ENCODE data around the gene SSMEM1.
"Not testable (repeated sequence)": the region's sequence is repeated elsewhere in the genome, so short reads cannot be mapped to it uniquely, and the experiment has no call there.

Gene SSMEM1

GRCh38 chr7:130213828-130214227 is 6.2 kb downstream of the SSMEM1 start:
- no peak for DNase-seq (ENCODE audit: low read depth)

- no peak for DNase-seq (ENCODE audit: low read depth)
Observed at GRCh38 chr7:130216025-130216424, 8.4 kb downstream of the SSMEM1 start.

- DNase-seq (ENCODE audit: low read depth), result no peak
Observed at GRCh38 chr7:130216750-130217149, 9.1 kb downstream of the SSMEM1 start.

GRCh38 chr7:130218806-130219620 is 11.4 kb downstream of the SSMEM1 start:
- no peak for DNase-seq (ENCODE audit: low read depth)

- no peak for DNase-seq (ENCODE audit: low read depth)
Observed at GRCh38 chr7:130219871-130220270, 12.2 kb downstream of the SSMEM1 start.

GRCh38 chr7:130221746-130222145 is 14.1 kb downstream of the SSMEM1 start:
- no peak for DNase-seq (ENCODE audit: low read depth)

- no peak for DNase-seq (ENCODE audit: low read depth)
Observed at GRCh38 chr7:130223646-130224045, 16.0 kb downstream of the SSMEM1 start.

- DNase-seq (ENCODE audit: low read depth), result no peak
Observed at GRCh38 chr7:130224210-130224609, 16.6 kb downstream of the SSMEM1 start.

- DNase-seq (ENCODE audit: low read depth), result peak; percentile 44
Observed at GRCh38 chr7:130224923-130225322, 17.3 kb downstream of the SSMEM1 start.

- DNase-seq (ENCODE audit: low read depth), result no peak
Observed at GRCh38 chr7:130226333-130226732, 18.7 kb downstream of the SSMEM1 start.

- DNase-seq (ENCODE audit: low read depth), result no peak
Observed at GRCh38 chr7:130227883-130228575, 20.4 kb downstream of the SSMEM1 start.

GRCh38 chr7:130228840-130229502 is 21.3 kb downstream of the SSMEM1 start:
- DNase-seq (ENCODE audit: low read depth), result no peak

GRCh38 chr7:130229981-130230380 is 22.3 kb downstream of the SSMEM1 start:
- not testable (repeated sequence) for DNase-seq (ENCODE audit: low read depth)

- DNase-seq (ENCODE audit: low read depth), result no peak
Observed at GRCh38 chr7:130231792-130232191, 24.1 kb downstream of the SSMEM1 start.

- no peak for DNase-seq (ENCODE audit: low read depth)
Observed at GRCh38 chr7:130232209-130232608, 24.5 kb downstream of the SSMEM1 start.

- DNase-seq (ENCODE audit: low read depth), result no peak
Observed at GRCh38 chr7:130234078-130234477, 26.4 kb downstream of the SSMEM1 start.

- DNase-seq (ENCODE audit: low read depth), result not testable (repeated sequence)
Observed at GRCh38 chr7:130236361-130236760, 28.7 kb downstream of the SSMEM1 start.

GRCh38 chr7:130240240-130240639 is 32.6 kb downstream of the SSMEM1 start:
- DNase-seq (ENCODE audit: low read depth), result no peak

- peak; percentile 30 for DNase-seq (ENCODE audit: low read depth)
Observed at GRCh38 chr7:130242198-130243014, 34.7 kb downstream of the SSMEM1 start.

- not testable (repeated sequence) for DNase-seq (ENCODE audit: low read depth)
Observed at GRCh38 chr7:130243486-130243885, 35.8 kb downstream of the SSMEM1 start.

- not testable (repeated sequence) for DNase-seq (ENCODE audit: low read depth)
Observed at GRCh38 chr7:130246491-130246890, 38.8 kb downstream of the SSMEM1 start.

- DNase-seq (ENCODE audit: low read depth), result not testable (repeated sequence)
Observed at GRCh38 chr7:130248842-130249241, 41.2 kb downstream of the SSMEM1 start.

Data from HS-5 (cell line).